Fibroblast of villous mesenchyme (primary cell): ENCODE results near the gene TRIM49B. TPM values are rescaled to one million over a fixed set of nuclear protein-coding genes. Genes with fewer than 3 reads are reported as not detected.
"Not testable (repeated sequence)": the region's sequence is repeated elsewhere in the genome, so short reads cannot be mapped to it uniquely, and the experiment has no call there.

Experiments used
- DNase-seq: peaks from one replicate; pipeline ENCODE4 v3.0.0-alpha.2; 2010; ENCODE audit warnings: low read depth
- H3K4me3 ChIP-seq: 2 replicates; pipeline ENCODE4 v1.5.1; 2011; ENCODE audit warnings: low read depth, mild to moderate bottlenecking, low read length
- small RNA-seq: library from RNA; depleted of rRNA; stranded (forward); fragments of <200 nt; gene quantifications from one replicate; pipeline ENCODE3, GENCODE V24; 2012
- total RNA-seq: library from RNA; depleted of rRNA; stranded (reverse); fragments of >200 nt; gene quantifications from 2 replicates; pipeline ENCODE4 v1.2.3, GENCODE V29; 2012

Gene TRIM49B
- not detected in 2 replicates for total RNA-seq

GRCh38 chr11:49028523-49028922 is at the start of gene TRIM49B:
TRIM49B (plus strand) TSS chr11:49028823; CDS start chr11:49031600, 2,777 bp downstream.
- not testable (repeated sequence) for DNase-seq, H3K4me3 ChIP-seq

GRCh38 chr11:48983785-48984184 is 44.8 kb upstream of the TRIM49B start, which contains the start of gene TRIM51G:
TRIM51G (minus strand) TSS chr11:48983885; CDS start chr11:48981695, 2,190 bp downstream.
- not testable (repeated sequence) for H3K4me3 ChIP-seq, DNase-seq

GRCh38 chr11:49048229-49048628 is 19.6 kb downstream of the TRIM49B start:
- not testable (repeated sequence) for DNase-seq, H3K4me3 ChIP-seq

GRCh38 chr11:49049821-49050220 is 21.2 kb downstream of the TRIM49B start:
- H3K4me3 ChIP-seq, DNase-seq: not testable (repeated sequence)

- DNase-seq, H3K4me3 ChIP-seq: not testable (repeated sequence)
Measured at GRCh38 chr11:49059012-49059411, 30.4 kb downstream of the TRIM49B start, which contains the start of gene TRIM64C. TRIM64C (minus strand) TSS chr11:49059112; CDS start chr11:49059112, 0 bp downstream.

GRCh38 chr11:49069897-49070296 is 41.3 kb downstream of the TRIM49B start:
- H3K4me3 ChIP-seq, DNase-seq: not testable (repeated sequence)

Small RNAs within 50 kb of the gene (small RNA-seq; reads per million reads assigned to genes)
- not detected for gene AC084851.1

Other genes with a start within 250 kb of the TRIM49B start
- not detected in 2 replicates for gene TRIM51G, start 44.9 kb upstream of the TRIM49B start, total RNA-seq
- not detected in 2 replicates for gene TRIM64C, start 30.3 kb downstream of the TRIM49B start, total RNA-seq
- gene FOLH1, start 179.8 kb downstream of the TRIM49B start, total RNA-seq: not detected in 2 replicates